GM19372 (cell line): ENCODE data around the gene PTGR3.

ENCODE experiments used
- ATAC-seq: cut with Tn5 transposase; IDR thresholded peaks from one replicate; pipeline ENCODE4 v1.9.1; 2021; ENCODE audit warnings: mild to moderate bottlenecking, low read depth, moderate library complexity; ENCODE audit not compliant: unreplicated experiment

Gene PTGR3

GRCh38 chr18:75216212-75216910 lies 7.4 kb upstream of the PTGR3 start:
- ATAC-seq, result no peak

GRCh38 chr18:75215663-75216062 lies 6.7 kb upstream of the PTGR3 start:
- ATAC-seq, result no peak

DNA sequence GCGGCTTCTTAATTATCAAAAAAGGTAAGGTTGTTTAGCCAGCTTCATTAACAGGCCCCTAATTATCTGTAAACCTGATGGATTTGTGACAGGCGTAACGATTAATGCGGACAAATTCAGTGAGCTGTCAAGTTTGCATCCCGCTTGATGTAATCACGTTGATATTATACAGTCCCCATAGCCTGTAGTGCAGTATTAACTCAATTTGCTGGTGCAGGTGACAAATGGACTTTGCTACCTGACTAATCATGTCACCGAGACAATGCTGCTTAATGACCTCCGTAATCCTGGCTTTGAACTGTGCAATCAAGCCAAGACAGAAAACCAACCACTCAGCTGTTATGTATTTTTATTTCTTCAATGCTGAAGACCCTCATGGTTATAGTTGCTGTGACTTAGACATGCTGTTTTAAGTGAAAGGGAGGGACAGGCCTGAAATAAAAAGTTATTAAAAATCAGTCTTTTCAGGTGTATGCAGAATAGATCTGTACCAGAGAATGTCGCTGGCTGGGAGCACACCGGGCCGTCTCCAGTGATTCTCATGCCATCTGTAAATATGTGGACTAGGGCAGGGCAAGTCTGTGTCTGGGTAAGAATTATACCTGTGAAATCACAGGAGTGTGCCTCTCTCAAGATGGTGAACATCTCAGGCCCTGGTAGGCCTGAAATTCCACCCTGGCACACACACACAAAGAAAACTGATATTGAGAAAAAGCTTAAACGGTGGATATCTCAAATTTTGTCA lies 6.0 kb upstream of the PTGR3 start:
- no peak for ATAC-seq

GRCh38 chr18:75214332-75214690 lies 5.4 kb upstream of the PTGR3 start:
- no peak for ATAC-seq

- ATAC-seq, result no peak
Observed at GRCh38 chr18:75213611-75214331, 4.8 kb upstream of the PTGR3 start.

- ATAC-seq, result no peak
Observed at GRCh38 chr18:75212751-75213090, 3.8 kb upstream of the PTGR3 start.

- no peak for ATAC-seq
Observed at GRCh38 chr18:75211953-75212750, 3.2 kb upstream of the PTGR3 start.

- ATAC-seq, result no peak
Observed at GRCh38 chr18:75211626-75211952, 2.6 kb upstream of the PTGR3 start.

DNA sequence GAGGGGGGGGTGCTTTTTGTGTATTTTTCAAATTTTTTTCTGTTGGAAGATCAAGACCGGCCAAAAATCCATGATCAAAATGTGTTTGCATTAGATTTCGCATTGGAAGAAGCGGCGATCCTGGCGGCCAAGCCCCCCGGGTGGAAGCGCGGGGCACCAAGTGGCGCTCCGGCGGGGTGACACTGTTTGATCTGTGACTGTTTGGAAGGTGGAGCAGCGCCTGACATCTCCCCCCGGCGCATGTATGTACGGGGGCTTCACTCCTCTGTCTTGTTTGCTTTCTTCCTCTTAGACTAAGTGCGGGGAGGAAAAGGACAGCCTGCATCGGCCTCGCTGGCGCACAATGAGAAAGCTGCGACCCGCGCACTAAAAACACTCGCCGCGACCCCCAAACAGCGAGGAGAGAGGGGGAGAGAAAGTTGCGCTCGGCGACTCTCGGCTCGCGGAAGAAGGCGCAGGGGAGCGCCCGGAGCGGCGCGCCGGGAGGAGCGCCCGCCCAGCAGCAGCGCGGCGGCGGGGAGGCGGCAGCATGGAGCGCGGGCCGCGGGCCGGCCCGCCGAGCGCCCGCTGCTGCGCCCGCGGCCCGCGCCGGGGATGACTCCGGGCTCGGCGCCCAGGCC lies 2.2 kb upstream of the PTGR3 start:
- no peak for ATAC-seq

- ATAC-seq, result peak; percentile 26
Observed at GRCh38 chr18:75210274-75211001, 1.5 kb upstream of the PTGR3 start, which contains the start of gene TSHZ1. TSS of gene TSHZ1 (plus strand) at chr18:75210797. CDS start at chr18:75211877, 1,080 bp downstream.

GRCh38 chr18:75209951-75210258 lies 966 bp upstream of the PTGR3 start:
- no peak for ATAC-seq

- peak; percentile 4 for ATAC-seq
Observed at GRCh38 chr18:75208836-75209128, 157 bp downstream of the PTGR3 start.

- peak; percentile 3 for ATAC-seq
Observed at GRCh38 chr18:75208155-75208835, 644 bp downstream of the PTGR3 start.

DNA sequence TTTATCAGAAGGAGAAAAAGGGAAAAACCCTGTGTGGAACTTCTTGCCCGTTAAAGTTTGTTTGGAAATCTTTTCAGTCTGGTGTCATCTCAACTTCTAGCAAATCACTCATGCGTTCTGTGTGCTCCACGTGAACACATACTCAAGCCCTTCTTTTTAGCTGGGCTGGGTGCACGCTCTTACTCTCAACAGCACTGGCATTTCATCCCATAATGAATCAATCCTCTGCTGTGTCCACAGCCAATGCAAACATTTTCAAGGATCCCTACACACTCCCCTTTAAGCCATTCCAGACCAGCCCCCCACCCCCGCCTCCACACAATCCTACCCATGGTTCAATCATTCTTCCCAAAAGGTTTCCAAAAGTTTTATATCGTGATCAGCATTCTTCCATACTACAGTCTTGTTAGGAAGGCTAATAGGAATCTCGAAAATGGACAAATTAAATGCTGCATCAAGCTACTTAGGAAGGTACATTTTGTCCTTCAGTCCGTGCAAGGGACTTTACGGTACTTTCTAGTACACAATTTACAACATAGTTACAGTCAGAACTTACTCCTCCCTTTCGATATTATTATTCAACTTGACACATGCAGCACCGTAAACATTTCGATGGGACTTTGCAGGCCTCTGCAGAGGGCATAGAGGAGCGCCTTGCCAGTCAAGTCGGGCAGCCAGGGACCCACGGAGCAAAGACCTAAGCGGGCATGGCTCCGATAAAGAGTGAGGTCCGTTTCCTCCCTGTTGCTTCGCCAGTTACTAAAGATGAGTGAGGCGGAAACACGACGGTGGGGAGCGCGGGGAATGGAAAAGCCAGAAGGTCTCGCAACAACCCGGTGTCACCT lies 1.4 kb downstream of the PTGR3 start:
- no peak for ATAC-seq

DNA sequence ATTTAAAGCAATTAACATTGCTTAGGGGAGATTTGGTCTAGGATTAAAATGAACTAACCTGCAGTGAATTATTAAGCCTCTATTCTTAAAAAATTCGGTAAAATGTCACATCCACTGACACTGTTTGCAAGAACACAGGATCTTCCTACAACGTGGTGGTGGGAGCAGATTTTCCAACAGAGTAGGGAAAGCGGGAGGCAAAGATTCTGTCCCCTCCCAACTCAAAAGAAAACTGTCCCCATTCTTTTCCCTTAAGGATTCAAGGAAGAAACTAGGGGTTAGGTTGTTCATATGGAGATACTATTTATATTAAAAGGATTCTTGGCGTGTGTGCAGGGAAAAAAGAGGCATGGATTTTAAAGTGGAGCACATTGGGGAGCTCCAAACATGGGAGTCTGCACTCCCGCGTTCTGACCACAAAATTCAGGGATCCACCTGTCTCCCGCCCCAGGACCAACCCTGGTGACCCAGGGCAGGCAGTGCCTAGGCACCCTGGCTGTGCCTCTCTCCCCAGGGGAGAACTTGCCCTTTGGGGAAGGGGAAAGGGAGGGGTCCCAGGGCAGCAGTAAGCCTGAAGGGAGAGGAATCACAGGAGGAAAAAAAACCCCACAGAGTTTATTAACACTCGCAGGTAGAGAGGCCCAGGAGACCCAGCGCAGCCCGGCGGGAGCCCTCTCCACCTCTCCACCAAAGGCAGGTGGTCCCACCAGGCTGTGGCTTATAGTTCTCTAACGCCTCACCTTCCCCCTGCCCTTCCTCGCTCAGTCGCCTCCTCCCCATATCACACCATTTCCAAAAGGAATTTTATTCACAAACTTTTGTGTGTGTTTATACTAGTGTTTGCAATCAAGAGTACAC lies 2.3 kb downstream of the PTGR3 start:
- ATAC-seq, result no peak

GRCh38 chr18:75205514-75206132 lies 3.3 kb downstream of the PTGR3 start:
- no peak for ATAC-seq

DNA sequence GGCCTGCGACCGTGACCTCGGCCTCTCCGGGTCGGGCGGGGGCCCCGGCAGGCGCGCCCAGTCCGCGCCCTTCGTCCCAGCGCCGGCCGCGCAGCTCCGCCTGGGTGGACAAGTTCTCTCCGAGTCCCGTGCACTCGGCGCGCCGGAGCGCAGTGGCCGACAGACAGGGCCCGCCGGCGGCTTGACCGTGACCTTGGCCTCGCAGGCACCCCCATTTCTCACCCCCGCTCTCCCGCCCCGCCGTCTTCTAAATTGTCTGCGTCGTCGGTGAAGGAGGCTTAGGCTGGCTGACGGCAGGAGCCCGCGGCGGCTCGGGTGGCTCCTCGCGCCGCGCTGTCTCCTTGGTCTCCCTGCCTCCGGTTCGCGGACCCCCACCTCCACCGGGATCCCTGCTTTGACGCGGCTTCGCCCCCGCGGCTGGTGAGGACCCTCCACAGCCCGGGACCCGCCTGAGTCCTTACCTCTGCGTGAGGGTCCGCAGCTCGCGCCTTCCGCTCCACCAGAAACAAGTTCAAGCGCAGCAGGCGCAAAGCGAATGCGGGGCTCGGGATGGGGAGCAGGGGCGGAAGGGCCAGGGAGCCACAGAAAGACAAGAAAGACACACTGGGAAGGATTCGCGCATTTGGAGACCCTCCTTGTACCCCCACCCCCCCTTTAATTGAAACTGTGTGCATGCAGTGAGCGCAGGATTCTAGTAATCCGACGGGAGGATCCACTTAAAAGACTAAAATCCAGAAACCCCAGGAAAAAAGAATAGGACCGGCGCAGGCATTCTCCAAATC lies 4.0 kb downstream of the PTGR3 start:
- no peak for ATAC-seq
